GM18517 (cell line): ENCODE data around the gene DOCK1.

Experiments used
- ATAC-seq: cut with Tn5 transposase; IDR thresholded peaks from one replicate; pipeline ENCODE4 v1.9.1; 2021; ENCODE audit warnings: mild to moderate bottlenecking, moderate library complexity; ENCODE audit not compliant: unreplicated experiment

DOCK1 gene

GRCh38 chr10:127158662-127159061 lies 253.4 kb downstream of the DOCK1 start:
- no peak for ATAC-seq

DNA sequence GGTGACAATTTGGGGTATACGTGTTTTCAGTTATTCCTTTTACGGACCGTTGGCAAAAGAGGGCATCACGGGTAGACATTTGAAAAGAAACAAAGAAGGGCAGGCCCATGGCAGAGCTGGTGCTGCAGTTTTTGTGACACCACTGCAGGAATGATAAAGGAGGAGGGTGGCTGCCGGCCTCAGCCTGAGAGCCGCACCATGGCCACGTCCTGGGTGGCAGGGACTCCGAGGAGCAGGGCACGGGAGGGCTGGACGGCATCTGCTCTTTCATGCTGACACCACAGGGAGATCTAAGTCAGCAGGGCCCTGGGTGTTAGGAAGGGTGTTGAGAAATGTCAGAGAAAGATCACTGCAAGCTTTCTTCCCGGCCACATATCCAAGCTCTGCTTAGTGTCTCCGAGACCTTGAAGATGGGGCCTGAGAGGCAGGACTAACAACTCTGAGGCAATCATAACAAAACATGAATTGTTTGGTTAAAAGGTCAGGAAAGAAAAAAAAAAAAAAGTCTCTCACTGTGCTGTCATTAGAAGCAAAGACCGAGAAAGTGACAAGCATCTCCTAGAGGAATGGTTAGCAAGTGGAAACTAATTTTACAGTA lies 254.5 kb downstream of the DOCK1 start:
- no peak for ATAC-seq

- ATAC-seq: no peak
Observed at GRCh38 chr10:127161482-127161881, 256.3 kb downstream of the DOCK1 start.

GRCh38 chr10:127162841-127163240 lies 257.6 kb downstream of the DOCK1 start:
- no peak for ATAC-seq

DNA sequence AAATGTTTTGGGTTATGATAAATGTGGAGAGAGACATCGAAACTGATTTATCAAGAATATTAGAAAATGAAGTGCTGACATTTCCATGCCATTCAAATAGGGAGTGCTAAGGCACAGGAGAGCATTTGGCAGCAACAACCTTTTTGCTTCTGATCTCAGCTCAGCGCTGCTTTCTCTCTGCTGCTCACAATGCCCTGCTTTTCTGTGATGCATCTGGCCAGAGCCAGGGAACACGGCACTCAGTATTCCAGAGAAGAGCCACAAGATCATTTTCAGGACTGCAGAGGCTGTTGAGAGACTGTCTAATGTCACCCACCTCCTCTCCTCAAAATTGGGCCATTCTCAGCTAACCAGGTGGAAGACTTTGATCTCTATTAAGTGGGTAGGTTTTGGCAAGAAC lies 263.0 kb downstream of the DOCK1 start:
- ATAC-seq: no peak

- no peak for ATAC-seq
Observed at GRCh38 chr10:127174866-127175265, 269.6 kb downstream of the DOCK1 start.

- ATAC-seq: no peak
Observed at GRCh38 chr10:127175357-127176110, 270.3 kb downstream of the DOCK1 start.

DNA sequence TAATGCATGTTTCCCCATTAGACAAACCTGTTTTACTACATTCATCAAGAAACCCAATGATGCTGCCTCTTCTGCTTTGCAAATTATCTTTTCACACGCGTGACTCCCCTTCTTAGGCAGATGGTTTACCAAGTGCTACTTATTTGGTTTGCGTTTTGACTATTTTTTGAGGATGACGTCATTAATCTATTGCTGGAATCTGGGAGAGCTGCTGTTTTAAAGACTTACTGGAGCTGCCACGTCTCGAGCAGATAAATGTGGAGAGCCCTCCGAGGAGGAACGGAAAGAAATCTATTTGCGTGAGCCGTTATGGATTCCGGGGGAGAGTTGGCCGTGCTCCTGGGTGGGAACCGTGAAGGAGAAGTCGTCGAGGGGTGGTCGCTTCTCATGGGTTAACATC lies 271.4 kb downstream of the DOCK1 start:
- ATAC-seq: no peak

GRCh38 chr10:127179612-127180250 lies 274.5 kb downstream of the DOCK1 start:
- no peak for ATAC-seq

GRCh38 chr10:127182161-127182560 lies 276.9 kb downstream of the DOCK1 start:
- no peak for ATAC-seq

GRCh38 chr10:127184582-127184981 lies 279.4 kb downstream of the DOCK1 start:
- no peak for ATAC-seq

DNA sequence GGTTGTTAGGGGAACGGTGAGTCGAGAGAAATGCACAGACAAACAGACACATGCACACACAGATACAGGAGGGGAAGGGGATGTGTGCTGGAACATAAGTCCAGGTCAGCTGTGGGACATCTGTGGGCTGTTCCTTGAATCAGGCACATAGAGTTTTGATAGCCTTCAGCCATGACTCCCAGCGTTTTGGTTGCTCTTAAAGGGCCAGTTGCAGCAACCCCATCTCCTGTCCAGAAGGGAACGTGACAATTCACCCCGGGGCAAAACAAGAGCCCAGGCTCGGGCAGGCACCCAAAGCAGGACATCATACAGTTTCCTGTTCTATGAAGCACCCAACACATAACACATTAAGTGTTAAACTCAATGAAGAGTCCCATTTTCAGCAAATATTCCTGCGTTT lies 281.6 kb downstream of the DOCK1 start:
- ATAC-seq: no peak

GRCh38 chr10:127189226-127189625 lies 284.0 kb downstream of the DOCK1 start:
- no peak for ATAC-seq

DNA sequence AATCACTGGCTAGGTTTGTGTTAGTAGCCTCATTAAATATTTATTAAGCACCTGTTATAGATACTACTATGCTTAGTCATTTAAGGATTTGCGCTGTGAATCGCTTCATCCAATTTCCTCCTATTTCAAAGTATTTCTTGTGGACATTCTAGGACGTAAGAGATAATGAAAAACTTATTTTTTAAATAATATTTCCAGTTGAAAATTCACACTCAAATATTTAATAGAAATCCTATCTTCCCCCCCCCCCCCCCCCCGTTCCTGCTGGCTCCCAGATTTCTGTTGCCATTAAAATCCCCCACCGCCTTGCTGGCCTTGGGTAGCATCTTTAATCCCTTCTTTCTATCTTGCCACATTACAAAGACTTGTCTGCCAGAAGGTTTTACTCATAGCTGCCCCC lies 285.2 kb downstream of the DOCK1 start:
- ATAC-seq: no peak

- ATAC-seq: no peak
Observed at GRCh38 chr10:127193125-127193524, 287.9 kb downstream of the DOCK1 start.

- no peak for ATAC-seq
Observed at GRCh38 chr10:127194111-127194510, 288.9 kb downstream of the DOCK1 start.

GRCh38 chr10:127194599-127194998 lies 289.4 kb downstream of the DOCK1 start:
- no peak for ATAC-seq

- no peak for ATAC-seq
Observed at GRCh38 chr10:127195041-127195506, 289.8 kb downstream of the DOCK1 start.

DNA sequence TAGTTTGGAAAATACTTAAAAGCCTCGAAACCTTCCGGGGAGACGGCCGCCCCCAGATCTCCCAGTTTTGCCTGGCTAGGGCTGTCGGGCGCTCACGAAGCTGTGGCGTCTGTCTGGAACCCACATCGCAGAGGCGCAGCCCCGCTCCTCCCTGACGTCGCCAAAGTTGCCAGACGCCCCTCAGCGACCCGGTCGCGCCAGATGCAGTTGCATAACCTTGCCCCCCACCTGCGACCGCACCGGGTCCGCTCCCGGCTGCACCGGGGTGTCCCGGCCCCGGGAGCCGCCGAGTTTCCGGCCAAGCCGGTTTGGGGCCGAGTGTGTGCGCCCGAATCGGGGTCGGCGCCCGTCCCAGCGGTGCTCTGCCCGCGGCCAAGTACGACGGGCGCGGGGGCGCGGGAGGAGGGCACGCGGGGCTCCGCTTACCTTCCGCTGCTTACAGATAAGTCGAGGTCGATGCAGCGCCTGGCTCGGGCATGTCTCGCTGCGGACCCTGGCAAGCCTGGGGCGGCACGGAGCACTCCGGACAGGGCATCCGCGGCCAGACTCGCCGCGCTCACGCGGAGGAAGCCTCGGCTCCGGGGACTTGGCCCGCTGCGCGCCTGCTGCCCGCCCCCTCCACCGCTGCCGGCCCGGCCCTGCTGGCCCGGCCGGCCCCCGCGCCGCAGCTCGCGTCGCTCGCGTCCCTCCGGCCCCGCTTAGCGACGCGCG lies 290.5 kb downstream of the DOCK1 start:
- no peak for ATAC-seq

DNA sequence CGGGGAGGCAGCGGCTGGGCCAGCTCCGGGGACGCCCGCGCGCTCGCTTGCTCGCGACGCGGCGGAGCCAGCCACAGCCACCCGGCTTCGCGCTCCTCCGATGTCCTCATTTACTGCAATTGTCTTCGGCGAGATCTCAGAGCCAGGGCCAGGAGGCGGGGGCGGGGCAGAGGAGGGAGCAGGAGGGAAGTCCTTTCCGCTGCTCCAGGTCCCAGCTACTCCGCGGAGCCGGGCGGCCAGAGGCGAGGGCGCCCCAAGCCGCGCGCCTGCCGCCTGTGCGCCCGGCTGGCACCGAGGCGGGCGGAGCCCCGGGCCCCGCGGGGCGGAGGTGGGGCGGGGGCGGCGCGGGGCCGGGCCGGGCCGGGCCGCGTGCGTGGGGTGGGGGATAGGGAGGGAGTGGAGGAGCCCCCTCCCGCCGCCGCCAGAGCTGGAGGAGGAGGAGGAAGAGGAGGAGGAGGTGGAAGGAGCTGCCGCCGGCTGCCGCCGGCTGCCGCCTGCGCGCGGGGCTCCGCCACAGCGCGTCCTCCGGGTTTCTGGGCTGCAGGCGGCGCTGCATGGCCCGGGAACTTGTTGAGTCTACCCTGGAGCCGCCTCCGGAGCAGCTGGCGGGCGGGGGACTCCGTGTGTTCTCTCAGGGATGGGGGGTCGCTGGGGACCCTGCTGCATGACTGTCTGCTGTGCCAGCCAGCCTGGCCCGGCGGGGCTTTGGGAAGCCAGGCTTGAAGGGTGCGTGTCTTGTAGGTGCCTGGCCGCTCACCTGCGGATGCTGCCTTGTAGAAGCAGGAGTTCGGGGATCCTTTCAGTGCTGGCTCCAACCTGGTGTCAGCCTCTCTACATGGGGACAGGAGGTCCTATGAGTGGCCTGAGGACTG lies 291.3 kb downstream of the DOCK1 start, which contains the start of gene INSYN2A:
INSYN2A (minus strand) TSS at position 310 of the 872 bp plus-strand sequence. CDS start 20,196 bp downstream, outside the sequence.
- ATAC-seq: no peak

DNA sequence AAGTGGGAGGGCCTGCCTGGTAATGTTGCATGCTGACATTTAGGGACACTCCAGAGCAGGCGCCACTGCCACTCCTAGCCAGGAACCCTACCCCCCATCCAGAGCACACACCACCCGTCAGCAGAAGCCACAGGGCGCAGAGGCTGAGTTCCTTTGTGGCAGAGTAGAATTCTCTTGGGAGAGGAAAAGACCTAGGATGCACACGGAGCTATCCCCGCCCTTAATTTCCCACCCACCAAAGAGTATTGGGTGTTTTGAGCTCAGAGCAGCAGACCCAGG lies 291.9 kb downstream of the DOCK1 start:
- ATAC-seq: no peak
